B cell (primary cell): Measurements from ENCODE around the gene MED31. TPM values are rescaled to one million over a fixed set of nuclear protein-coding genes. Genes with fewer than 3 reads are reported as not detected.

ENCODE experiments used
- ATAC-seq: fragments of 200-7000 bp; cut with Tn5 transposase; one replicate; pipeline ENCODE4 v1.10.0; 2021; ENCODE audit warnings: low read depth, mild to moderate bottlenecking, moderate number of reproducible peaks, moderate library complexity
- CTCF ChIA-PET: fragments of 350-600 bp; sonication (Branson Sonifier 250); formaldehyde crosslinking; loops from one replicate; lab custom pipeline; 2021; ENCODE audit warnings: antibody characterized with exemption, inconsistent platforms; lab: Charles Lee
- POLR2A ChIA-PET: fragments of 350-600 bp; sonication (Branson Sonifier 250); formaldehyde crosslinking; loops from one replicate; lab custom pipeline; 2021; ENCODE audit warnings: antibody characterized with exemption; lab: Charles Lee
- DNase-seq: peaks from one replicate; pipeline ENCODE4 v3.0.0; 2013
- H2AFZ ChIP-seq: 2 replicates; pipeline ENCODE4 v1.6.1; 2012; ENCODE audit warnings: mild to moderate bottlenecking, low read depth, low read length; ENCODE audit not compliant: insufficient read depth, poor library complexity, severe bottlenecking
- H3K27ac ChIP-seq, 2 donors: 1 replicate in 1 of 2; 2 replicates in 1 of 2; pipeline ENCODE4 v1.5.1; 2012 to 2013; ENCODE audit warnings: low read length in 2 of 2, mild to moderate bottlenecking in 2 of 2, moderate library complexity in 1 of 2
- H3K27me3 ChIP-seq, 4 experiments: fragments of 200-600 bp in 1 of 4; sonication (generic) in 1 of 4; replicated peaks in 1 of 4; 1 replicate in 2 of 4; 2 replicates in 2 of 4; pipeline versions ENCODE4 v1.6.1 to v1.7.0; 2013 to 2016; ENCODE audit warnings: low read length in 3 of 4, mild to moderate bottlenecking in 2 of 4, mixed read lengths in 1 of 4, moderate library complexity in 1 of 4; ENCODE audit not compliant: insufficient read depth in 4 of 4, control insufficient read depth in 3 of 4; ENCODE audit errors: control extremely low read depth in 1 of 4
- H3K36me3 ChIP-seq, 2 experiments: replicated peaks in 1 of 2; 1 replicate in 1 of 2; 2 replicates in 1 of 2; pipeline versions ENCODE4 v1.6.1 to v1.7.1; 2013; ENCODE audit warnings: low read length in 1 of 2; ENCODE audit not compliant: insufficient read depth in 2 of 2, control insufficient read depth in 1 of 2; ENCODE audit errors: control extremely low read depth in 1 of 2, extremely low read depth in 1 of 2
- H3K4me1 ChIP-seq, 2 donors: fragments of 200-600 bp in 1 of 2; sonication (generic) in 1 of 2; 1 replicate in 1 of 2; 2 replicates in 1 of 2; pipeline versions ENCODE4 v1.5.1 to v1.6.1; 2013 to 2017; ENCODE audit warnings: low read length in 2 of 2; ENCODE audit not compliant: control insufficient read depth in 2 of 2, insufficient read depth in 2 of 2
- H3K4me2 ChIP-seq: replicated peaks from 2 replicates; pipeline ENCODE3; 2012; ENCODE audit warnings: mild to moderate bottlenecking, low read depth, low read length; ENCODE audit not compliant: poor library complexity, severe bottlenecking
- H3K4me3 ChIP-seq, 5 experiments: fragments of 200-600 bp in 1 of 5; sonication (generic) in 1 of 5; 1 replicate in 3 of 5; 2 replicates in 2 of 5; pipeline versions ENCODE4 v1.5.1 to v1.7.0; 2011 to 2016; ENCODE audit warnings: low read length in 4 of 5, mild to moderate bottlenecking in 4 of 5, low read depth in 2 of 5, control low read depth in 1 of 5, moderate library complexity in 1 of 5; ENCODE audit not compliant: insufficient read depth in 1 of 5; ENCODE audit errors: control extremely low read depth in 1 of 5, extremely low read depth in 1 of 5
- H3K79me2 ChIP-seq: fragments of 200-600 bp; sonication (generic); one replicate; pipeline ENCODE4 v1.6.0; 2016; ENCODE audit warnings: low read length; ENCODE audit not compliant: control insufficient read depth, insufficient read depth
- H3K9ac ChIP-seq: fragments of 200-600 bp; sonication (generic); 2 replicates; pipeline ENCODE4 v1.6.1; 2017; ENCODE audit warnings: mild to moderate bottlenecking, low read length, moderate library complexity
- H3K9me3 ChIP-seq, 3 donors: one replicate each; pipeline versions ENCODE4 v1.6.1 to v1.7.1; 2013; ENCODE audit warnings: low read length in 2 of 3; ENCODE audit not compliant: control insufficient read depth in 2 of 3, insufficient read depth in 1 of 3; ENCODE audit errors: control extremely low read depth in 1 of 3
- H4K20me1 ChIP-seq: 2 replicates; pipeline ENCODE4 v1.6.0; 2012; ENCODE audit warnings: mild to moderate bottlenecking, low read length; ENCODE audit not compliant: insufficient read depth, control insufficient read depth, poor library complexity, severe bottlenecking
- H3K27ac Mint-ChIP-seq: one replicate; pipeline ENCODE4 v1.8.0; 2021; ENCODE audit warnings: mixed read lengths
- H3K27me3 Mint-ChIP-seq: one replicate; pipeline ENCODE4 v1.8.0; 2021; ENCODE audit warnings: mixed read lengths
- H3K4me1 Mint-ChIP-seq: one replicate; pipeline ENCODE4 v1.8.0; 2021; ENCODE audit warnings: mixed read lengths
- H3K4me3 Mint-ChIP-seq: one replicate; pipeline ENCODE4 v1.8.0; 2021; ENCODE audit warnings: mixed read lengths
- H3K9me3 Mint-ChIP-seq: one replicate; pipeline ENCODE4 v1.8.0; 2022; ENCODE audit warnings: mixed read lengths; ENCODE audit not compliant: insufficient read depth
- CTCF ChIP-seq: fragments of 200-600 bp; IDR thresholded peaks from one replicate; pipeline ENCODE4 v1.8.0; 2022; ENCODE audit warnings: antibody characterized with exemption, mild to moderate bottlenecking
- EZH2 ChIP-seq: IDR thresholded peaks from 2 replicates; pipeline ENCODE4 v1.6.1; 2012; ENCODE audit warnings: borderline replicate concordance, low read depth, mild to moderate bottlenecking, moderate library complexity, low read length; ENCODE audit not compliant: insufficient read depth, poor library complexity, severe bottlenecking
- WGBS: methylation state at CpG from one replicate; pipeline ENCODE4 v1.1.5; 2013; ENCODE audit warnings: missing lambda C conversion rate; ENCODE audit not compliant: insufficient coverage; 5-methylcytosine and 5-hydroxymethylcytosine counted together
- intact Hi-C: fragments of 100-400 bp; cut with micrococcal nuclease; formaldehyde crosslinking; loops from one replicate; pipeline ENCODE4 v1.10.0; 2022
- polyA plus RNA-seq: library from polyadenylated mRNA; depleted of rRNA; stranded (reverse); fragments of >200 nt; gene quantifications from 2 replicates; pipeline ENCODE4 v1.2.3, GENCODE V29; 2012
- total RNA-seq, 2 donors: library from RNA; stranded (reverse); fragments of 120-200 nt in 1 of 2; gene quantifications; 1 replicate in 1 of 2; 2 replicates in 1 of 2; pipeline versions ENCODE4 v1.2.3 to v1.2.4, GENCODE V29; 2013 to 2022

The MED31 gene
- total and polyA plus RNA-seq, 2 donors (not counting 1 experiment from before 2014, with no cell fraction given), result 9.2 to 25.5 TPM

- H3K4me3 Mint-ChIP-seq, result no peak overlapping the region
- intact Hi-C loops, result no loop called here
These were observed 29.8 kb upstream of the MED31 start for GRCh38 chr17:6681176-6681575.

GRCh38 chr17:6679241-6679640 lies 27.8 kb upstream of the MED31 start:
- intact Hi-C loops, result no loop called here
- CTCF ChIA-PET, result interaction anchor here (0.7 kb wide), 1 partner anchor 320 kb away, joined by 7 read pairs; no protein-coding TSS in a partner anchor
- Mint-ChIP-seq H3K27me3 (peaks cover 21% of the 10 kb centered on the region), H3K4me3 (no peak overlapping the region), H3K27ac (no peak overlapping the region), H3K9me3 (no peaks in the 10 kb centered on the region), H3K4me1 (no peaks in the 10 kb centered on the region)
- H4K20me1 ChIP-seq, result no peaks in the 10 kb centered on the region
- H2AFZ ChIP-seq, result no peak overlapping the region
- POLR2A ChIA-PET, result no interaction called here
- TF ChIP-seq EZH2 (no peak), CTCF (no peak)
- no peak for DNase-seq
- H3K4me2 ChIP-seq, result no peak overlapping the region
- H3K36me3 ChIP-seq, result no peaks in the 10 kb centered on the region
- H3K9me3 ChIP-seq, result no peaks in the 10 kb centered on the region
- peaks cover 0 to 3% of the 10 kb centered on the region in 2 donors for H3K4me1 ChIP-seq
- no peak overlapping the region for H3K9ac ChIP-seq
- WGBS, result no CpG with 5 or more reads among the region's 6 CpGs
- ATAC-seq, result no peak
- H3K79me2 ChIP-seq, result no peaks in the 10 kb centered on the region
- no peak overlapping the region for H3K4me3 ChIP-seq
- no peak overlapping the region for H3K27ac ChIP-seq
- peaks cover 0 to 22% (median 11%) of the 10 kb centered on the region in 4 experiments for H3K27me3 ChIP-seq

More at GRCh38 chr17:6681176-6681575, 29.8 kb upstream of the MED31 start:
- POLR2A ChIA-PET, result no interaction called here
- Mint-ChIP-seq H3K27me3 (peaks cover 27% of the 10 kb centered on the region), H3K9me3 (no peaks in the 10 kb centered on the region), H3K27ac (no peak overlapping the region), H3K4me1 (no peaks in the 10 kb centered on the region)
- H3K27me3 ChIP-seq, result peaks cover 0 to 22% (median 11%) of the 10 kb centered on the region in 4 experiments
- 87% methylated on average over 4 of the region's 4 CpGs for WGBS
- no peak overlapping the region for H3K4me2 ChIP-seq
- H3K36me3 ChIP-seq, result no peaks in the 10 kb centered on the region
- no peak overlapping the region for H3K4me3 ChIP-seq
- H3K9me3 ChIP-seq, result no peaks in the 10 kb centered on the region
- no peak for DNase-seq
- H3K79me2 ChIP-seq, result no peaks in the 10 kb centered on the region
- no peak overlapping the region for H3K27ac ChIP-seq
- CTCF ChIA-PET, result interaction anchor here (1.1 kb wide), 1 partner anchor 10 kb away, joined by 3 read pairs; no protein-coding TSS in a partner anchor
- no peaks in the 10 kb centered on the region for H4K20me1 ChIP-seq
- TF ChIP-seq CTCF (no peak), EZH2 (no peak)
- no peak overlapping the region for H3K9ac ChIP-seq
- ATAC-seq, result no peak
- H2AFZ ChIP-seq, result no peak overlapping the region
- peaks cover 0 to 3% of the 10 kb centered on the region in 2 donors for H3K4me1 ChIP-seq
